GM21529 (cell line): ENCODE data around the gene ATOH1.

Experiments used
- ATAC-seq: cut with Tn5 transposase; IDR thresholded peaks from one replicate; pipeline ENCODE4 v1.9.1; 2021; ENCODE audit not compliant: unreplicated experiment

Gene ATOH1

DNA sequence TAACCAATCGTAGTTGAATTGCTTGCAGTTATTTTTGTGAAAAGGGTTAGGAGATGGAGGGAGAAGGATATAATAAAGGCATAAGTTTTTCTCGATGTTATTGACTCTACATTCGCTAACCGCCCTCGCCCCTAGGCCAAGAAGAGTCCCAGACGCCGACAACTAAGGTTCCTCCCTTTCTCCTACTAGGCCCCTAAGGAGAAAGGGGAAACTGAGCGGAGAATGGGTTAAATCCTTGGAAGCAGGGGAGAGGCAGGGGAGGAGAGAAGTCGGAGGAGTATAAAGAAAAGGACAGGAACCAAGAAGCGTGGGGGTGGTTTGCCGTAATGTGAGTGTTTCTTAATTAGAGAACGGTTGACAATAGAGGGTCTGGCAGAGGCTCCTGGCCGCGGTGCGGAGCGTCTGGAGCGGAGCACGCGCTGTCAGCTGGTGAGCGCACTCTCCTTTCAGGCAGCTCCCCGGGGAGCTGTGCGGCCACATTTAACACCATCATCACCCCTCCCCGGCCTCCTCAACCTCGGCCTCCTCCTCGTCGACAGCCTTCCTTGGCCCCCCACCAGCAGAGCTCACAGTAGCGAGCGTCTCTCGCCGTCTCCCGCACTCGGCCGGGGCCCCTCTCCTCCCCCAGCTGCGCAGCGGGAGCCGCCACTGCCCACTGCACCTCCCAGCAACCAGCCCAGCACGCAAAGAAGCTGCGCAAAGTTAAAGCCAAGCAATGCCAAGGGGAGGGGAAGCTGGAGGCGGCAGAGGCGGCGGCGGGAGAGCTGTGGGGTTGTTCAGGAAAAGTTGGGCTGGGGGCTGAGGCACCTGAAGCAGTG is 5.9 kb downstream of the ATOH1 start:
- ATAC-seq = no peak

DNA sequence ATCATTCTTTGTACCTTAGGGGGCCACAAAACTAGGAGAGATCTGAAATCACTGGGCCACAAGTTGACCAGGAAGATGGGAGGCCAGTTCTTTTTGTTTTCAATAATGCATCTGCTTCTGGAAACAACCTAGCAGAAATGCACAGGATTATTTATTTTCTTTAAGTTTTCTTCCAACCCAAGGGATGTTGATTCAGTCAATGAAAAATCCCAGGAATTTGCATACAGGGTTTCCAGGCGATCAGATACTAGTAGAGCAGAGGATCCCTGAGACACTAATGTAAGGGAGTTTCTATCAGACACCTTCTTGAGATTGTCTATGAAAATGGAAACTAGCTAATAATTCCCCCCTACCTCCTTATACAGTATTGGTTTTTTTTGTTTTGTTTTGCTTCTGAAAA is 7.4 kb downstream of the ATOH1 start:
- ATAC-seq = no peak

DNA sequence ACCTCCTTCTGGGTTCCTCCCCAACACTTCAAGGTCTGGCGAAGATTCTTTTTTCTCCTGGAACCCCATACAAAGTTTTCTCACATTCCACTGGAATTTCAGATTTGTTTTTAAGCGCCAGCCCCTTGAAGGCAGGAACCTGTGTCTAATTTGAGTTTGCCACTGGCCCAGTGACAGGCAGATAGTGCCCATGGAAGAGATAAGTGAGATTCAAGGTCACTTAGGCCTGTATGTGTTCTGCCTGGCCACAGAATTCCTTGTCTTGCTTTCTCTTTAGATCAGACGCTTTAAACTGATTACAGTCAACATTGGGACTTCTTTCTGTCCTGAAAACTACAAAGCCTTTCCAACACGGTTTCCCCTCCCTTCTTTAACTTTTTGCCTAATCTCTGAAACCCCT is 11.2 kb downstream of the ATOH1 start:
- ATAC-seq = no peak

DNA sequence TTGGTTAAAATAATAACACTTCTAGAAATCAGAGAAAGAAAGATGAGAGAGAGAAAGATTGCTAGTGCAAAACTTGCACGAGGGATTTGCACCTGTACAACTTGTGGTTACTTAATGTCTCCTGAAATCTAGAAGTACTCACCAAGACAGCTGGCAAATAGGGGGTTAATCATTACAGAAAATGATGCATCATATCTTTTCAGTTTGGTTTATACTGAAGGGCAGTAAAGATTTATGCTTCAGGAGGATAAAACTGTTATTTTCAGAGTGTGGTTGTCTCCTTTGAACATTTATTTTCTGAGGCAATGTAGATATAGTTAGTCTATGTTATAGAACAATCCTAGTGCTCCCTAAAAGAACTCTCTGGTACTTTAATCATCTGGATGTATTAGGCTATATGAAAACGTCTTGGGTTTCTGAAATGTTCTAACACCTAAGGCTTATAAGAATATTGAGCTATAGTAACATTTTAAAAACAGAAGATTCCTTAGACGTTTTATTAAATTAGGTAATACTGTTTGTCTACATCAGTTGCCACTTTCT is 13.3 kb downstream of the ATOH1 start:
- ATAC-seq = peak; percentile 63

DNA sequence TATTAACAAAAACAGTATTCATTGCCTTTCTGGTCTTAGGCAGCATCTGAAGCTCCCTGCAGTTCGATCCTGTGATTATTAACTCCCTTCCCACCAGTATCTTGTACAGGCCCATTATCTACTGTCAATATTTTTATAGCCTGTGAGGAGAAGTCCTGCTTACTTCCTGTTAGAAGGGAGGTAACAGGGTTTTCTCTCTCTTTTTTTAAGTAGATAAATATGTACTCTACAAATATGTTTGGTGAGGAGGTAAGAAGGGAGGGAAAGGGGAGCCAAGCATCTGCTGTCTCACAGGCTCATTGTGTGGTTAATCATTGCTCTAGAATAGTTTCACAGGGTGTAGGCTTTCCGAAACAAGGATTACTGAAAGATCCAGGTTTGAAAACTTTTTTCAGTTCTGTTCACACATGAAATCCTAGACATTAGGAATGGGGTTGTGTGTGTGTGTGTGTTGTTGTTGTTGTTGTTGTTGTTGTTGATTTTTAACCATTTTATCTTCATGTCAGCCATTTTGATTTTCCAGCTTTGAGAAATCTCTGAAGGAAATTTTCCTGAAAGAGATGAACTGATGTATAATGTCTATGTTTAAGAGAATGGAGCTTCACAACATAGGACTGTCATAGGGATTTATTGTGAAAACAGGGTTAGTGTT is 14.2 kb downstream of the ATOH1 start:
- peak; percentile 64 for ATAC-seq

DNA sequence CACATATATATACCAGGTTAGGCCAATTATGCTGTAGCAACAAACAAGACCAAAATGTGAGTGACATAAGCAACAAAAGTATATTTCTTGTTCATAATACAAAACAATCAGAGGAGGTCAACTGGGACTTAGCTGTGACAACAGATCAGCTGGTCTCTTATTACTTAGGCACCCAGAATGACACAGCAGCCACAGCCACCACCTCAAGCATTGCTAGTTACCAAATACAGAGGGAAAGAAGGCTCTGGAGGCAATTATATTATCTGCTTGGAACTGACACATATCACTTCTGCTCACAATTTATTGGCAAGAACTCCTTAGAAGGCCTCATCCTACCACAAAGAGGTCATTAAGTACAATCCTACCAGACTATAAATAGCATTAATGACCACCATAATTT is 15.2 kb downstream of the ATOH1 start:
- ATAC-seq = no peak

DNA sequence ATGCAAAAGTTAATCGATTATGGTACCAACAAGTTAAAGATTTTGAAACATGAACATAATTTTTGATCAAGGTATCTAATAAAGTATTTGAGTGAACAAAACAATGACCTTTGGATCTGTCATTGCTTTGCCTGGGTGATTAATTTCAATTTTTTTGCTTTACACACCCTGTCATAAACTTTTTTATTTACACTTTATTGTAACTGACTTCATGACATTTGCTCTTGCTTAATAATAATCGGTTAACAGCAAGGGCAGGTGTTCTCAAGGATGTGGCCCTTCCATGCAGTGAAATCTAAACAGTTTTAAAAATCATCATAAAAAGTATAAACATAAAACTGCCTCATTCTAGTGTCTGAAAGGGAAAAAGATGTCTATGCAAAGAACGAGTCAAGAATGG is 24.1 kb downstream of the ATOH1 start:
- ATAC-seq = no peak

DNA sequence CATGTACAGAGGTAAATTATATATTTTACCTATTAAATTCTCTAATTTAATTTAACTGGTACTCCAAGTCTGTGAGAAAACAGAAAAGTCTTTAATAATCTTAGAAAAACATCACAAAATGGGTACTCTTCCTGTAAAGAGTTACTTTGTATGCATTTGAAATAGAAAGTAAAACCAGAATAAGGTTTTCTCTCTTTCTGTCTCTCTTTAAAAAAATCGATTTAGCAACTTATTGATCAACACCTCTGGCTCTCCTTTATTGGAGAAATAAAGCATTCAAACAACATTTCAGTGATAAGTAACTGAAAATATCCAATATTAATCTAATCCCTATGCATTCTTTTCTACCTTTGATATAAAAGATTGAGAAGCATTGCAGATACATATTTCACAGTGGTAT is 27.4 kb downstream of the ATOH1 start:
- ATAC-seq = no peak

DNA sequence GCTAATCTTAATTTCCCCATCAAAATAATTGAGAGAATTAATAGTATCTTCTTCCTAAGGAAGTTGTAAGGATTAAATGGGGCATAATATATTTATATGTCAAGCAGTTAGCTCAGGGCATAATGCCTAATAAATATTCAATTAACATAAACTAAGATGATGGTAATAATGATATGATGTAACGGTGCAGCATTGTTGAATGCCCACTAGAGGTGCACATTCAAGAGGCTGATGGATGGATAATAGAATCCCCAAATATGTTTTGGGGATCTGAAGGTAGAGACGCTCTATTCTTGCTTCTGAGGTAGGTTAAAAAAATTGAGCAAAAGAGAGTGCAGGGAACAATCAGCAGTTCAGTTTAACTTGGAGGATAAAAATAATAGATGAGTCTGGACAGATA is 37.1 kb downstream of the ATOH1 start:
- ATAC-seq = no peak

DNA sequence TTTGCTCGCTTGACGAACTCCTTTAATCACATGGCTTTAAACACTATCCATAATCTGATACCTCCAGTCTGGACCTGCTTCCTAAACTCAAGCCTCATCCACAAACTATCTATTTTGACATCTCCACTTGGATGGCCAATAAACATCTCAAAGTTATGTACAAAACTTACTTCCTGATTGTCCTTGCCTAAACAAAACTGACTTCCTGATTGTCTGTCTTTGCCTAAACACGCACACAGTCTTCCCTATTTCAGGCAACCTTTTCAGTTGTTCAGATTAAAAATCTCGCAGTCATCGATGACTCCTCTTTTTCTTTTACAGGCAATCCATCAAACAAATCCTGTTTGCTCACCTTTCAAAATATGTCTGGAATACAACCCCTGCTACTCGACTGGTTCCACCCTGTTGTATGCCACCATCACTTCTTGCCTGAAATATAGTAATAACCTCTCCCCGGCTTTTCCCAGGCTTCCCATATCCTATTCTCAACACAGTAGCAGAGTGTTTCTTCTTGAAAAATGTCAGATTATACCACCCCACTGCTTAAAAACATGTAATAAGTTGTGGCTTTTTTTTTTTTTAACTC is 39.0 kb downstream of the ATOH1 start:
- ATAC-seq = no peak

DNA sequence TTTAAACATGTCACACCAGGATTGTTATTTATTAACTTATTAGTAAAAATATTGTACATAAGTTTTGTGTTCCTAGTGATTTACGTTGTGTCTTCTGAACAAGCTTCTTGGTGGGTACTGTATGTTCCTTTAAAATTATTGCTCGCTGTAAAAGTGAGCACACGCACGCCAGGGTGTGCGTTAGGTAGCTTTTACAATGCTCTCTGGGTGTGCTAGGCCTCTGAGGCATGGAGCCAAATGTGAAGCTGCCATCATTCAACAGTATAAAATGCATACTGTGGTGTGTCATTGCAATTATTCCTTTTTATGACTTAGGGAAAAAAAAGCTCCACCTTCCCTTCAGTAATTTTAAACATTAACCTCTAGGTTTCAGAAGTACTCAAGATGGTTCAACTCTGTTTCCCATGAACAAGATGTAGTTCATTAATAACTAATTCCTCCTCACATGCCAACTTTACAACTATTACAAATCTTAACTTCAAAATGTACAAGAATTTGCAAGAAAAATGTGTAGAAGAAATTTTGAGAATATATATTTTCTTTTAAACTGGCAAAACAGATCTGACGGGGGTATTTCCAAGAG is 42.4 kb downstream of the ATOH1 start:
- no peak for ATAC-seq

DNA sequence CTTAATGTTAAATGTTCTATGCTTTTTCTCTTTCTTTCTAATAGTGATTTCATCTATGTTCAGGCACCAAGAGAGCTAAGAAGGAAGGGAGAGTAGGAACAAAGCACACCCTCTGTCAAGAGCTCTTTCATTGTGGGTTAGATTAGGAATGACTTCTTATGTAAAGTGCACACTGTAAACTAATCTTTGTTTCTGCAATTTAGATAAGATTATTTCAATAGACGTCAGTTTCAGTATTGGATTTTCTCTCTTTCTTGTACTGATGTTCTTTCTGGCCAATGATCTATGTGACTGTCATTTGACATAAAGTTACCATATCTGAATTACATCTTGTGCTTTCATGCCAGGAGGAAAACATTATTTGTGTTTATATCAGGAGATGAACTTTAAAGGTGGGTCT is 48.2 kb downstream of the ATOH1 start:
- no peak for ATAC-seq

DNA sequence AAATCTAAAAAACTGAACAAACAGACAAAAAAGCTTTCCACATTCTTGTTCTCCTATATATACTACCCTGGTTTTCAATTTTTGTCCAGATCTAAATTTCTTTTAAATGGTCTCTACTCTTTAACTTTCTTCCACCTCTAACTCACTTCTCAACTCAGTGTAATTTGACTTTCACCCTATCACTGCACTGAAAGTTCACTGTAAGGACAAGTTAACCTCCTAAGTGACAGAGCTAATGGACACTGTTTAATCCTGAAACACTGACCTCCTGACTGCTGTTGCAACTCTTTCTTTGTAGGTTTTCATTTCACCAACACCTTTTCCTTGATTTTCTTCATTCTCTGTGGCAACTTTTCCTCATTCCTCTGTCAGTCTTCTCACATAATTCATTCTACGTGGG is 50.0 kb downstream of the ATOH1 start:
- ATAC-seq = no peak

DNA sequence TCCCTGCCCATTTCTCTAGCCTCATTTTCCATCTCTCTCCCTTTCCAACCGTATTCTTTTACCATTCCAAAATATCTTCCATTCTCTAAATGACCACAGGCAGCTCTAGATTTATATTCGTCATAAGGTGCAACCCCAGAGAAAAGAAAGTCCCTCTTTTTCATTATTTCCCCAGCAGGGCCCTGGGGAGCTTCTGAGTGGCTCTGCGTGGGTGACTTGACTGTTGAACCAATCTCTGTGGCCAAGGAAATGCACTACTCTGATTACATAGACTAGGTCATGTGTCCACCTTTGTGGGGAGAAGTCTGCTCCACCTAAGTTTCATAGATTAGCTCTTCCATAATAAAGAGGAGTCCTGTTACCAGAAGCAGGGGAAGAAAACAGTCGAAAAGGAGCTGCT is 51.4 kb downstream of the ATOH1 start:
- peak; percentile 94 for ATAC-seq
